Left hindlimb (tissue), 1 donor: ENCODE results near the gene MARCKSL1.
"Not testable (repeated sequence)": the region's sequence is repeated elsewhere in the genome, so short reads cannot be mapped to it uniquely, and the experiment has no call there.

Experiments used
- DNase-seq: peaks from one replicate; pipeline ENCODE4 v3.0.0-alpha.2; 2018

The MARCKSL1 gene

GRCh38 chr1:32284777-32285176, 51.3 kb downstream of the MARCKSL1 start:
- DNase-seq, result not testable (repeated sequence)
